GM12872 (cell line): ENCODE data around the gene RTCA.

ENCODE experiments used
- CTCF ChIP-seq: IDR thresholded peaks from 3 replicates; pipeline ENCODE4 v1.5.1; 2011; ENCODE audit warnings: low read depth, mild to moderate bottlenecking, low read length, moderate library complexity; ENCODE audit not compliant: insufficient read depth

Gene RTCA

GRCh38 chr1:100265931-100266740 lies at the start of gene RTCA:
RTCA (plus strand) TSS chr1:100266216; CDS start chr1:100266376, 160 bp downstream.
- TF ChIP-seq CTCF, result no peak

- no peak for TF ChIP-seq CTCF
Measured at GRCh38 chr1:100217834-100218233, 48.2 kb upstream of the RTCA start.

- TF ChIP-seq CTCF, result no peak
Measured at GRCh38 chr1:100219457-100219856, 46.6 kb upstream of the RTCA start.

GRCh38 chr1:100219883-100220282 lies 46.1 kb upstream of the RTCA start:
- TF ChIP-seq CTCF, result no peak

GRCh38 chr1:100222428-100222827 lies 43.6 kb upstream of the RTCA start:
- no peak for TF ChIP-seq CTCF

- TF ChIP-seq CTCF, result no peak
Measured at GRCh38 chr1:100229681-100230443, 36.2 kb upstream of the RTCA start.

- no peak for TF ChIP-seq CTCF
Measured at GRCh38 chr1:100230765-100231164, 35.3 kb upstream of the RTCA start.
